ENCODE data around the gene TADA2A.

DNA sequence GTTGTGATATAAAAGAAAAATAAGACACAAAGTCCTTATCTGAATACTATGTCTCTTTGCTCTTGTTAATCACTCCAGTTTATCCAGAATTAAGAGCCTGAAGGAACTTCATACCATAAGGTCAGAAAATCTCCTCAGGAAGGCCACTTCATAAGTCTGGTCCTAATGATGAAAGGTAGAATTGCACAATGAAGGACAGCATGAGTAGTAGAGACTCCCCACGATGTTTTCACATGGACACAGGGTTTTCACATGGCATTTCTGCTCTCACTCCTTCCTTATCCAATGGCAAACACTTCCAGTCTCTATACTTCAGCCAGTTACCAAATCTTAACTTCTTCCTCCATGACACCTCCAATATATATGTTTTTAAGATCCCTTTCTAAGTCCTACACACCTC lies 41.1 kb upstream of the TADA2A start:
- TF ChIP-seq POLR2A (IDR thresholded peaks at IDR 0.05; ENCODE audit: low read depth, low read length) = no peak
- TF ChIP-seq POLR2AphosphoS5 (IDR thresholded peaks at IDR 0.05; ENCODE audit: low read depth, low read length) = no peak
- no peak for TF ChIP-seq SPI1 (IDR thresholded peaks at IDR 0.05; ENCODE audit: low read depth, low read length)
- no peak for TF ChIP-seq TAF1 (IDR thresholded peaks at IDR 0.05; ENCODE audit: low read depth, low read length)
- TF ChIP-seq PAX5 (IDR thresholded peaks at IDR 0.05; ENCODE audit: insufficient read depth, low read length, severe bottlenecking) = no peak

Measured in GM12891 (cell line).